BLaER1 (cell line): Measurements from ENCODE around the gene ROMO1.

ENCODE experiments used
- H3K27ac ChIP-seq: shearing (Covaris generic); formaldehyde crosslinking; 2 replicates; pipeline ENCODE4 v1.8.1; 2022
- H3K27me3 ChIP-seq: shearing (Covaris generic); formaldehyde crosslinking; 2 replicates; pipeline ENCODE4 v1.8.1; 2022
- H3K36me3 ChIP-seq: shearing (Covaris generic); formaldehyde crosslinking; 2 replicates; pipeline ENCODE4 v1.8.1; 2022
- H3K4me1 ChIP-seq: shearing (Covaris generic); formaldehyde crosslinking; 2 replicates; pipeline ENCODE4 v1.8.1; 2022
- H3K4me2 ChIP-seq: shearing (Covaris generic); formaldehyde crosslinking; 2 replicates; pipeline ENCODE4 v1.8.1; 2022
- H3K4me3 ChIP-seq: shearing (Covaris generic); formaldehyde crosslinking; 2 replicates; pipeline ENCODE4 v1.8.1; 2022
- H3K9ac ChIP-seq: shearing (Covaris generic); formaldehyde crosslinking; 2 replicates; pipeline ENCODE4 v1.8.1; 2022
- H3K9me3 ChIP-seq: shearing (Covaris generic); formaldehyde crosslinking; 2 replicates; pipeline ENCODE4 v1.8.1; 2022
- H4K20me1 ChIP-seq: shearing (Covaris generic); formaldehyde crosslinking; 2 replicates; pipeline ENCODE4 v1.8.1; 2022
- Cebpa-rat ChIP-seq: shearing (Covaris generic); IDR thresholded peaks from 2 replicates; pipeline ENCODE4 v1.8.1; 2022

ROMO1 gene

GRCh38 chr20:35729283-35729807 lies 30.1 kb downstream of the ROMO1 start:
- Histone ChIP-seq H3K4me2 (no peak overlapping the region), H4K20me1 (peaks cover 100% of the 10 kb centered on the region), H3K4me3 (no peak overlapping the region), H3K9me3 (no peaks in the 10 kb centered on the region), H3K27me3 (no peaks in the 10 kb centered on the region), H3K27ac (no peak overlapping the region), H3K4me1 (0 out of 2 replicates have a peak, but pooled peaks cover 5% of the 10 kb centered on the region), H3K9ac (no peak overlapping the region), H3K36me3 (peaks cover 100% of the 10 kb centered on the region)
- no peak for TF ChIP-seq Cebpa-rat

- no peak for TF ChIP-seq Cebpa-rat
- Histone ChIP-seq H3K4me1 (0 out of 2 replicates have a peak, but pooled peaks cover 9% of the 10 kb centered on the region), H3K9me3 (no peaks in the 10 kb centered on the region), H3K27me3 (no peaks in the 10 kb centered on the region), H3K36me3 (peaks cover 100% of the 10 kb centered on the region), H3K4me2 (no peak overlapping the region), H4K20me1 (peaks cover 100% of the 10 kb centered on the region), H3K27ac (no peak overlapping the region), H3K9ac (no peak overlapping the region), H3K4me3 (no peak overlapping the region)
These were observed 30.8 kb downstream of the ROMO1 start for GRCh38 chr20:35729836-35730582.

GRCh38 chr20:35730583-35731468 lies 31.6 kb downstream of the ROMO1 start:
- H3K36me3 ChIP-seq, result peaks cover 100% of the 10 kb centered on the region
- peaks cover 11% of the 10 kb centered on the region; the same call in 1 of the 2 replicates for H3K4me1 ChIP-seq
- peaks cover 100% of the 10 kb centered on the region for H4K20me1 ChIP-seq
- H3K4me2 ChIP-seq, result no peak overlapping the region
- no peak overlapping the region for H3K27ac ChIP-seq
- no peak overlapping the region for H3K9ac ChIP-seq
- H3K9me3 ChIP-seq, result no peaks in the 10 kb centered on the region
- no peak for TF ChIP-seq Cebpa-rat
- H3K27me3 ChIP-seq, result no peaks in the 10 kb centered on the region
- no peak overlapping the region for H3K4me3 ChIP-seq

GRCh38 chr20:35731469-35731788 lies 32.2 kb downstream of the ROMO1 start:
- Histone ChIP-seq H3K9ac (no peak overlapping the region), H3K4me1 (peaks cover 17% of the 10 kb centered on the region; the same call in 1 of the 2 replicates), H3K27me3 (no peaks in the 10 kb centered on the region), H4K20me1 (peaks cover 100% of the 10 kb centered on the region), H3K4me2 (no peak overlapping the region), H3K4me3 (no peak overlapping the region), H3K36me3 (peaks cover 100% of the 10 kb centered on the region), H3K9me3 (no peaks in the 10 kb centered on the region), H3K27ac (no peak overlapping the region)
- no peak for TF ChIP-seq Cebpa-rat

GRCh38 chr20:35731862-35732643 lies 32.8 kb downstream of the ROMO1 start:
- Histone ChIP-seq H3K36me3 (peaks cover 100% of the 10 kb centered on the region), H3K9me3 (no peaks in the 10 kb centered on the region), H3K4me3 (no peak overlapping the region), H4K20me1 (peaks cover 100% of the 10 kb centered on the region), H3K4me2 (no peak overlapping the region), H3K27ac (no peak overlapping the region), H3K4me1 (peaks cover 22% of the 10 kb centered on the region), H3K27me3 (no peaks in the 10 kb centered on the region), H3K9ac (no peak overlapping the region)
- no peak for TF ChIP-seq Cebpa-rat

- peaks cover 27% of the 10 kb centered on the region for H3K4me1 ChIP-seq
- peaks cover 100% of the 10 kb centered on the region for H4K20me1 ChIP-seq
- no peak overlapping the region for H3K9ac ChIP-seq
- H3K27ac ChIP-seq, result no peak overlapping the region
- no peak overlapping the region for H3K4me2 ChIP-seq
- no peaks in the 10 kb centered on the region for H3K27me3 ChIP-seq
- TF ChIP-seq Cebpa-rat, result no peak
- H3K36me3 ChIP-seq, result peaks cover 100% of the 10 kb centered on the region
- no peaks in the 10 kb centered on the region for H3K9me3 ChIP-seq
- H3K4me3 ChIP-seq, result no peak overlapping the region
These were observed 33.4 kb downstream of the ROMO1 start for GRCh38 chr20:35732644-35732982.

GRCh38 chr20:35734374-35734773 lies 35.2 kb downstream of the ROMO1 start:
- H3K36me3 ChIP-seq, result peaks cover 100% of the 10 kb centered on the region
- peaks cover 100% of the 10 kb centered on the region for H4K20me1 ChIP-seq
- H3K4me1 ChIP-seq, result peaks cover 43% of the 10 kb centered on the region
- no peaks in the 10 kb centered on the region for H3K9me3 ChIP-seq
- H3K4me2 ChIP-seq, result no peak overlapping the region
- H3K27ac ChIP-seq, result no peak overlapping the region
- no peak overlapping the region for H3K4me3 ChIP-seq
- TF ChIP-seq Cebpa-rat, result no peak
- H3K27me3 ChIP-seq, result no peaks in the 10 kb centered on the region
- no peak overlapping the region for H3K9ac ChIP-seq

- H3K9me3 ChIP-seq, result no peaks in the 10 kb centered on the region
- H3K36me3 ChIP-seq, result peaks cover 99% of the 10 kb centered on the region
- no peak for TF ChIP-seq Cebpa-rat
- no peaks in the 10 kb centered on the region for H3K27me3 ChIP-seq
- no peak overlapping the region for H3K4me2 ChIP-seq
- H3K4me3 ChIP-seq, result no peak overlapping the region
- H4K20me1 ChIP-seq, result peaks cover 100% of the 10 kb centered on the region
- H3K27ac ChIP-seq, result no peak overlapping the region
- H3K9ac ChIP-seq, result no peak overlapping the region
- peaks cover 48% of the 10 kb centered on the region for H3K4me1 ChIP-seq
These were observed 35.8 kb downstream of the ROMO1 start for GRCh38 chr20:35734777-35735649.
